K562 (cell line): Measurements from ENCODE around the gene WDCP. TPM values are rescaled to one million over a fixed set of nuclear protein-coding genes. Genes with fewer than 3 reads are reported as not detected.
A peak's percentile ranks its signal among the peaks of the same experiment; 100 is the strongest.

Source experiments
- ESRRA ChIP-seq: fragments of 450-650 bp; IDR thresholded peaks from 2 replicates; pipeline ENCODE4 v1.6.1; 2014; ENCODE audit warnings: low read depth, mild to moderate bottlenecking, moderate library complexity, borderline replicate concordance
- FOXJ2 ChIP-seq: fragments of 200-800 bp; sonication (Bioruptor generic); IDR thresholded peaks from 2 replicates; pipeline ENCODE4 v1.6.1; 2016; ENCODE audit warnings: missing genetic modification characterization, missing compliant biosample characterization
- HNRNPH1 ChIP-seq: fragments of 200-400 bp; formaldehyde crosslinking; optimal IDR thresholded peaks from 2 replicates; pipeline ENCODE3; 2017; ENCODE audit warnings: low read depth, mild to moderate bottlenecking, low read length, moderate library complexity
- MAFK ChIP-seq: IDR thresholded peaks from 2 replicates; pipeline ENCODE4 v1.6.1; 2011; ENCODE audit warnings: low read length, improper control_type of control experiment
- PCBP2 ChIP-seq: fragments of 200-400 bp; formaldehyde crosslinking; IDR thresholded peaks from 2 replicates; pipeline ENCODE4 v1.6.1; 2018; ENCODE audit warnings: low read length, low read depth, mild to moderate bottlenecking, moderate library complexity; ENCODE audit not compliant: poor library complexity, severe bottlenecking
- RBM34 ChIP-seq: fragments of 200-400 bp; formaldehyde crosslinking; IDR thresholded peaks from 2 replicates; pipeline ENCODE4 v1.6.1; 2018; ENCODE audit warnings: low read length, borderline replicate concordance; ENCODE audit not compliant: insufficient read depth
- SAFB2 ChIP-seq: fragments of 200-400 bp; formaldehyde crosslinking; IDR thresholded peaks from 2 replicates; pipeline ENCODE4 v1.6.1; 2018; ENCODE audit warnings: borderline replicate concordance, low read length, low read depth, moderate library complexity; ENCODE audit not compliant: severe bottlenecking
- XRCC3 ChIP-seq: fragments of 450-650 bp; IDR thresholded peaks from 2 replicates; pipeline ENCODE4 v1.6.1; 2017; ENCODE audit warnings: mild to moderate bottlenecking, moderate library complexity
- polyA plus RNA-seq, 8 experiments: library from polyadenylated mRNA; depleted of rRNA in 4 of 8; stranded (reverse) in 5 of 8; unstranded in 3 of 8; fragments of >200 nt; fragmentation: Nextera tagmentation in 2 of 8; fragmentation: Illumina TruSeq in 1 of 8; extraction: Ambion mirVana in 2 of 8; extraction: Trizol in 1 of 8; gene quantifications; 2 replicates each; pipeline versions ENCODE4 v1.2.1 to v1.2.3, GENCODE V29; 2011 to 2014; ENCODE audit warnings: inconsistent platforms in 1 of 8, missing spikeins in 1 of 8
- total RNA-seq, 7 experiments: library from RNA; depleted of rRNA in 6 of 7; stranded (reverse); fragments of >200 nt in 6 of 7; fragmentation: Illumina TruSeq in 2 of 7; extraction: Trizol in 2 of 7; gene quantifications; 2 replicates each; pipeline versions ENCODE4 v1.2.1 to v1.2.3, GENCODE V29; 2011 to 2021; ENCODE audit warnings: low replicate concordance in 1 of 7
- TF ChIP-seq, protein P1 (sequence below): fragments of 250-450 bp; sonication (Bioruptor Pico); IDR thresholded peaks from 2 replicates; pipeline ENCODE4 v1.5.0; 2021; ENCODE audit warnings: mild to moderate bottlenecking, borderline replicate concordance
- TF ChIP-seq, protein P2 (sequence below): fragments of 250-450 bp; sonication (Bioruptor Pico); IDR thresholded peaks from 2 replicates; pipeline ENCODE4 v1.5.0; 2020; ENCODE audit warnings: mild to moderate bottlenecking
- TF ChIP-seq, protein P3 (sequence below): sonication (generic); formaldehyde crosslinking; IDR thresholded peaks from 2 replicates; pipeline ENCODE4 v1.9.0; 2022; ENCODE audit warnings: mild to moderate bottlenecking, missing genetic modification reagents
- TF ChIP-seq, protein P4 (sequence below): fragments of 250-450 bp; sonication (Bioruptor Pico); IDR thresholded peaks from 2 replicates; pipeline ENCODE4 v1.4.0; 2020; ENCODE audit warnings: mild to moderate bottlenecking, moderate library complexity
- TF ChIP-seq, protein P5 (sequence below): sonication (generic); formaldehyde crosslinking; IDR thresholded peaks from 2 replicates; pipeline ENCODE4 v1.8.0; 2023; ENCODE audit warnings: mild to moderate bottlenecking, missing genetic modification reagents

WDCP gene
- total and polyA plus RNA-seq, 9 of the 15 experiments (the other 6 are each of a cell fraction or from before 2014, with no cell fraction given) = 10.1 to 41.4 (median 21.8) TPM

DNA sequence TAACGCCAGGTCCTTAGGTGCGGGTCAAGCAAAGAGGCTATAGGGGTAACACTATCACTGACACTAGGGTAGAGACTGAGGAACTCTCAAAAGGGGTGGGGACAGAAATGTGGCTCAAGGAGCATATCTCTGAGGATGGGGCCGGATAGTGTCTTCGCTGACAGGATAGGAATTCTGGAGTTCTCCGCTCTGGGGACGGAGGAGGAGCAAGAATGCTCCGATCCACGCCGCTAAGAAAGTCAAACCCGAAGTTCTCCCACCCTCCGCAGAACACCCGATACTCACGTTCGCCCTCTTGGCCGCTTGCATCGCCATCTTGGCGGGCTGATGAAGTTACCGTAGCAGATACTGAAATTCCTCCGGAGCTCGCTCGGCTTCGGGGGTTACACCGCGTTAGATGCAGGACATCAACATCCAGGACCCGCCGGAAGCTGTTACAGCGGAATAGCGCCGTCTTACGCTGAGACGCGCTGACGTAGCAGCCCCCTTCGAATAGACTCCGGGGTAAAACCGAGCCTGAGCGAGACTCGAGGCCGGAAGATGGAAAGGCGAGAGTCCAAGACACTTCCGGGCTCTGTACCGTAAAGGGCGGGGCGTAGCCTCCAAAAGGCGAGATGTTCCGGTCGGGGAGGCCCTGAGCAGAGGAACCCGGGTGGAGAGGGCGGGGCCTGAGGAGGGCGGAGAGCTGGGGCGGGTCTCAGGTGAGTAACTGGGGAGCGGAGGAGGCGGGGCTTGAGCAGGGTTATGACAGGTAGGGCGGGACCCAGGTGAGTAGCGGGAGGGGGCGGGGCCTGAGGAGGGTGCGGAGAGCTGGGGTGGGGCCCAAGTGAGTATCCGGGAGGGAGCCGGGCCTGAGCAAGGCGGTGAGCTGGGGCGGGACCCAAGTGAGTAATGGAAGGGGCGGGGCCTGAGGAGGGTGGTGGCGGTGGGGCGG is 29.0 kb upstream of the WDCP start, which contains the start of gene SF3B6 (continued):
- TF ChIP-seq, protein P1, sequence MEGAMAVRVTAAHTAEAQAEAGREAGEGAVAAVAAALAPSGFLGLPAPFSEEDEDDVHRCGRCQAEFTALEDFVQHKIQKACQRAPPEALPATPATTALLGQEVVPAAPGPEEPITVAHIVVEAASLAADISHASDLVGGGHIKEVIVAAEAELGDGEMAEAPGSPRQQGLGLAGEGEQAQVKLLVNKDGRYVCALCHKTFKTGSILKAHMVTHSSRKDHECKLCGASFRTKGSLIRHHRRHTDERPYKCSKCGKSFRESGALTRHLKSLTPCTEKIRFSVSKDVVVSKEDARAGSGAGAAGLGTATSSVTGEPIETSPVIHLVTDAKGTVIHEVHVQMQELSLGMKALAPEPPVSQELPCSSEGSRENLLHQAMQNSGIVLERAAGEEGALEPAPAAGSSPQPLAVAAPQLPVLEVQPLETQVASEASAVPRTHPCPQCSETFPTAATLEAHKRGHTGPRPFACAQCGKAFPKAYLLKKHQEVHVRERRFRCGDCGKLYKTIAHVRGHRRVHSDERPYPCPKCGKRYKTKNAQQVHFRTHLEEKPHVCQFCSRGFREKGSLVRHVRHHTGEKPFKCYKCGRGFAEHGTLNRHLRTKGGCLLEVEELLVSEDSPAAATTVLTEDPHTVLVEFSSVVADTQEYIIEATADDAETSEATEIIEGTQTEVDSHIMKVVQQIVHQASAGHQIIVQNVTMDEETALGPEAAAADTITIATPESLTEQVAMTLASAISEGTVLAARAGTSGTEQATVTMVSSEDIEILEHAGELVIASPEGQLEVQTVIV = no peak
- TF ChIP-seq, protein P2, sequence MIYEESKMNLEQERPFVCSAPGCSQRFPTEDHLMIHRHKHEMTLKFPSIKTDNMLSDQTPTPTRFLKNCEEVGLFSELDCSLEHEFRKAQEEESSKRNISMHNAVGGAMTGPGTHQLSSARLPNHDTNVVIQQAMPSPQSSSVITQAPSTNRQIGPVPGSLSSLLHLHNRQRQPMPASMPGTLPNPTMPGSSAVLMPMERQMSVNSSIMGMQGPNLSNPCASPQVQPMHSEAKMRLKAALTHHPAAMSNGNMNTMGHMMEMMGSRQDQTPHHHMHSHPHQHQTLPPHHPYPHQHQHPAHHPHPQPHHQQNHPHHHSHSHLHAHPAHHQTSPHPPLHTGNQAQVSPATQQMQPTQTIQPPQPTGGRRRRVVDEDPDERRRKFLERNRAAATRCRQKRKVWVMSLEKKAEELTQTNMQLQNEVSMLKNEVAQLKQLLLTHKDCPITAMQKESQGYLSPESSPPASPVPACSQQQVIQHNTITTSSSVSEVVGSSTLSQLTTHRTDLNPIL (CRISPR knock-in tag) = no peak
- no peak for TF ChIP-seq SAFB2
- peak; percentile 74; the same call in 1 of the 2 replicates for TF ChIP-seq FOXJ2 (tag)
- TF ChIP-seq ESRRA = peak; percentile 83
- no peak for TF ChIP-seq XRCC3
- no peak for TF ChIP-seq HNRNPH1
- TF ChIP-seq PCBP2 = no peak
- TF ChIP-seq, protein P3, sequence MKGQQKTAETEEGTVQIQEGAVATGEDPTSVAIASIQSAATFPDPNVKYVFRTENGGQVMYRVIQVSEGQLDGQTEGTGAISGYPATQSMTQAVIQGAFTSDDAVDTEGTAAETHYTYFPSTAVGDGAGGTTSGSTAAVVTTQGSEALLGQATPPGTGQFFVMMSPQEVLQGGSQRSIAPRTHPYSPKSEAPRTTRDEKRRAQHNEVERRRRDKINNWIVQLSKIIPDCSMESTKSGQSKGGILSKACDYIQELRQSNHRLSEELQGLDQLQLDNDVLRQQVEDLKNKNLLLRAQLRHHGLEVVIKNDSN (CRISPR knock-in tag) = no peak
- TF ChIP-seq, protein P4, sequence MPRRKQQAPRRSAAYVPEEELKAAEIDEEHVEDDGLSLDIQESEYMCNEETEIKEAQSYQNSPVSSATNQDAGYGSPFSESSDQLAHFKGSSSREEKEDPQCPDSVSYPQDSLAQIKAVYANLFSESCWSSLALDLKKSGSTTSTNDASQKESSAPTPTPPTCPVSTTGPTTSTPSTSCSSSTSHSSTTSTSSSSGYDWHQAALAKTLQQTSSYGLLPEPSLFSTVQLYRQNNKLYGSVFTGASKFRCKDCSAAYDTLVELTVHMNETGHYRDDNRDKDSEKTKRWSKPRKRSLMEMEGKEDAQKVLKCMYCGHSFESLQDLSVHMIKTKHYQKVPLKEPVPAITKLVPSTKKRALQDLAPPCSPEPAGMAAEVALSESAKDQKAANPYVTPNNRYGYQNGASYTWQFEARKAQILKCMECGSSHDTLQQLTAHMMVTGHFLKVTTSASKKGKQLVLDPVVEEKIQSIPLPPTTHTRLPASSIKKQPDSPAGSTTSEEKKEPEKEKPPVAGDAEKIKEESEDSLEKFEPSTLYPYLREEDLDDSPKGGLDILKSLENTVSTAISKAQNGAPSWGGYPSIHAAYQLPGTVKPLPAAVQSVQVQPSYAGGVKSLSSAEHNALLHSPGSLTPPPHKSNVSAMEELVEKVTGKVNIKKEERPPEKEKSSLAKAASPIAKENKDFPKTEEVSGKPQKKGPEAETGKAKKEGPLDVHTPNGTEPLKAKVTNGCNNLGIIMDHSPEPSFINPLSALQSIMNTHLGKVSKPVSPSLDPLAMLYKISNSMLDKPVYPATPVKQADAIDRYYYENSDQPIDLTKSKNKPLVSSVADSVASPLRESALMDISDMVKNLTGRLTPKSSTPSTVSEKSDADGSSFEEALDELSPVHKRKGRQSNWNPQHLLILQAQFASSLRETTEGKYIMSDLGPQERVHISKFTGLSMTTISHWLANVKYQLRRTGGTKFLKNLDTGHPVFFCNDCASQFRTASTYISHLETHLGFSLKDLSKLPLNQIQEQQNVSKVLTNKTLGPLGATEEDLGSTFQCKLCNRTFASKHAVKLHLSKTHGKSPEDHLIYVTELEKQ (CRISPR knock-in tag) = no peak
- peak; percentile 77 for TF ChIP-seq MAFK
- TF ChIP-seq, protein P5, sequence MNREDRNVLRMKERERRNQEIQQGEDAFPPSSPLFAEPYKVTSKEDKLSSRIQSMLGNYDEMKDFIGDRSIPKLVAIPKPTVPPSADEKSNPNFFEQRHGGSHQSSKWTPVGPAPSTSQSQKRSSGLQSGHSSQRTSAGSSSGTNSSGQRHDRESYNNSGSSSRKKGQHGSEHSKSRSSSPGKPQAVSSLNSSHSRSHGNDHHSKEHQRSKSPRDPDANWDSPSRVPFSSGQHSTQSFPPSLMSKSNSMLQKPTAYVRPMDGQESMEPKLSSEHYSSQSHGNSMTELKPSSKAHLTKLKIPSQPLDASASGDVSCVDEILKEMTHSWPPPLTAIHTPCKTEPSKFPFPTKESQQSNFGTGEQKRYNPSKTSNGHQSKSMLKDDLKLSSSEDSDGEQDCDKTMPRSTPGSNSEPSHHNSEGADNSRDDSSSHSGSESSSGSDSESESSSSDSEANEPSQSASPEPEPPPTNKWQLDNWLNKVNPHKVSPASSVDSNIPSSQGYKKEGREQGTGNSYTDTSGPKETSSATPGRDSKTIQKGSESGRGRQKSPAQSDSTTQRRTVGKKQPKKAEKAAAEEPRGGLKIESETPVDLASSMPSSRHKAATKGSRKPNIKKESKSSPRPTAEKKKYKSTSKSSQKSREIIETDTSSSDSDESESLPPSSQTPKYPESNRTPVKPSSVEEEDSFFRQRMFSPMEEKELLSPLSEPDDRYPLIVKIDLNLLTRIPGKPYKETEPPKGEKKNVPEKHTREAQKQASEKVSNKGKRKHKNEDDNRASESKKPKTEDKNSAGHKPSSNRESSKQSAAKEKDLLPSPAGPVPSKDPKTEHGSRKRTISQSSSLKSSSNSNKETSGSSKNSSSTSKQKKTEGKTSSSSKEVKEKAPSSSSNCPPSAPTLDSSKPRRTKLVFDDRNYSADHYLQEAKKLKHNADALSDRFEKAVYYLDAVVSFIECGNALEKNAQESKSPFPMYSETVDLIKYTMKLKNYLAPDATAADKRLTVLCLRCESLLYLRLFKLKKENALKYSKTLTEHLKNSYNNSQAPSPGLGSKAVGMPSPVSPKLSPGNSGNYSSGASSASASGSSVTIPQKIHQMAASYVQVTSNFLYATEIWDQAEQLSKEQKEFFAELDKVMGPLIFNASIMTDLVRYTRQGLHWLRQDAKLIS (CRISPR knock-in tag) = peak; percentile 81
- no peak for TF ChIP-seq RBM34
